GM06990 (cell line): ENCODE data around the gene SLC7A14.

Experiments used
- DNase-seq: peaks from one replicate; pipeline ENCODE4 v3.0.0-alpha.2; 2011; ENCODE audit not compliant: insufficient read length; ENCODE audit errors: extremely low read depth
- H3K27me3 ChIP-seq: replicated peaks from 2 replicates; pipeline ENCODE4 v1.6.0; 2011; ENCODE audit warnings: low read length; ENCODE audit not compliant: control insufficient read depth, insufficient read depth
- H3K36me3 ChIP-seq: 2 replicates; pipeline ENCODE4 v1.5.1; 2011; ENCODE audit warnings: low read length; ENCODE audit not compliant: control insufficient read depth, insufficient read depth
- H3K4me3 ChIP-seq: replicated peaks from 2 replicates; pipeline ENCODE4 v1.5.1; 2011; ENCODE audit warnings: low read depth, mild to moderate bottlenecking, control low read depth, low read length
- TF ChIP-seq, protein P1 (sequence below): IDR thresholded peaks from 2 replicates; pipeline ENCODE4 v1.5.1; 2011; ENCODE audit warnings: low read length, control low read depth, mild to moderate bottlenecking, inconsistent platforms; ENCODE audit not compliant: insufficient read depth, poor library complexity, severe bottlenecking

Gene SLC7A14

DNA sequence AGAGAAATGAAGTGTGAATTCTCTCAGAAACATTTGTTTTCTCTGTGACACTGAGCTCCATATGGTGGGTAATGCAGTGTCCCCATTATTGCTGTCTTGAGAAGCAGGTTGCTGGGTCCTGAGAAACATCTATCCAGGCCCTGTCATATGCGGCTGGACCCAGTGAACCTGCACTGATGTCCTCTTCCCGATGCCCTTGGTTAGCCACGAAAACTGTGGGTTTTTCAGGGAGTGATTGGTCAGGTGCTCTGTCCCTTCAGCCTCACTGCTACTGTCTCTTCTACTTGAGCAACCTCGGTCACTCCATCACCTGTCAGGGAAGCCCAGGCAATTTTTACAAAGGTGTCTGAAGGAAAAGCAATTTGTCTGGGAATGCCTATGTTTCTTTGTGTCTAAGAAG lies 77.0 kb downstream of the SLC7A14 start:
- no peak overlapping the region for H3K4me3 ChIP-seq
- H3K36me3 ChIP-seq = no peaks in the 10 kb centered on the region
- no peak for DNase-seq
- TF ChIP-seq, protein P1, sequence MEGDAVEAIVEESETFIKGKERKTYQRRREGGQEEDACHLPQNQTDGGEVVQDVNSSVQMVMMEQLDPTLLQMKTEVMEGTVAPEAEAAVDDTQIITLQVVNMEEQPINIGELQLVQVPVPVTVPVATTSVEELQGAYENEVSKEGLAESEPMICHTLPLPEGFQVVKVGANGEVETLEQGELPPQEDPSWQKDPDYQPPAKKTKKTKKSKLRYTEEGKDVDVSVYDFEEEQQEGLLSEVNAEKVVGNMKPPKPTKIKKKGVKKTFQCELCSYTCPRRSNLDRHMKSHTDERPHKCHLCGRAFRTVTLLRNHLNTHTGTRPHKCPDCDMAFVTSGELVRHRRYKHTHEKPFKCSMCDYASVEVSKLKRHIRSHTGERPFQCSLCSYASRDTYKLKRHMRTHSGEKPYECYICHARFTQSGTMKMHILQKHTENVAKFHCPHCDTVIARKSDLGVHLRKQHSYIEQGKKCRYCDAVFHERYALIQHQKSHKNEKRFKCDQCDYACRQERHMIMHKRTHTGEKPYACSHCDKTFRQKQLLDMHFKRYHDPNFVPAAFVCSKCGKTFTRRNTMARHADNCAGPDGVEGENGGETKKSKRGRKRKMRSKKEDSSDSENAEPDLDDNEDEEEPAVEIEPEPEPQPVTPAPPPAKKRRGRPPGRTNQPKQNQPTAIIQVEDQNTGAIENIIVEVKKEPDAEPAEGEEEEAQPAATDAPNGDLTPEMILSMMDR = no peak
- H3K27me3 ChIP-seq = peaks cover 2% of the 10 kb centered on the region

DNA sequence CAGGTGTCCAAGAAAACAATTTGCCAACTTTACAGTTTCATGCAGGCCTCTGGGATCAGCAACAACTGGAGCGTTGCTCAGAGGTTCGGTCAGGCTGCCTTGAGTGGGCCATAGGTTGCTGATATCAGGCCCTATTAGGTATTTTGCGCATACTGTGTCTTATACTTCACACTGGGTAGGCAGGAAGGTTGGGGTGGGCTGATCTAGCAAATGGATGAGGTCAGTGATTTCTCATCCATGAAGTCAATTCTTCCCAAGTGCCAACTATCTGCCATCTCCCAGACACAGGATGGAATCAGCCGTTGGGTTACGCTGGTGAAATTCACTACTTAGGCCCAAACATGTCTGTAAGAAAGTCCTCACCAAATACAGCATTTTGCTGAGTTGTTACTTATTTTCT lies 77.6 kb downstream of the SLC7A14 start:
- no peak for DNase-seq
- no peaks in the 10 kb centered on the region; the same call in 1 of the 2 replicates for H3K27me3 ChIP-seq
- TF ChIP-seq, protein P1 = no peak
- no peak overlapping the region for H3K4me3 ChIP-seq
- no peaks in the 10 kb centered on the region for H3K36me3 ChIP-seq

DNA sequence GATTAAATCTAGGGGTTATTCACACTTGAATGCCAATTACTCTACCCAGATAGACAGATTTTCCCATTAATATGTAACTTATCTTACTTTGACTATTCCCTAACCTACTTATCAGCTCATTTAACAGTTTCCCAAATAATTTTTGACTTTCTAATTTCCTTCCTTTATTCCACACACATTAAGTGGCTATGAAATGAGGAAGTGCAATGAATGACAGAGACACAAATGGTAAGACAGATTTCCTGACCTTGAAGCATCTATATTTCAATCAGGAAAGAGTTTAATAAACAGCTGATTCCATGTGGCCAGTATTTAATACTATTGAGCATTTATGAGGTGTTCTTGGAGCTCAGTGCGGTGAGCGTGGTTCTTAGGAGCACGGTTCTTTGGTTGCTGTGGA lies 78.8 kb downstream of the SLC7A14 start:
- TF ChIP-seq, protein P1 = no peak

DNA sequence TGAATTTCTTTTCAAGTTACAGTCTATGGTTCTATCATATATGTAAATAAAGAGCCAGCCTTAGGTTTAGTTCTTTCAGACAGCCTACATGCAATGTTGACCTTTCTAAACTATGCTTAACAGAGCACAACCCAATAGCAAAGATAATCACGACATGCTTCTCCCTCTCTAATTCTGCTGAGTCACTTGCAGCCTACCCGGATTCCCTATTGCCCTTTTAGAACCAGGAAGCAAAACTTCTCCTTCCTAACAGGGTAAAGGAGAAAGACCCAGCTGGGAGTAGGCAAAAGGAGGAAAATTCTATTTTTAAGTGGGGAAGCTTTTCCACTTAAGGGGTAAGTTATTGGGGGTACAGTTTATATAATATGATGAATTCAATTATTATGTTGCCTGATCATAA lies 79.3 kb downstream of the SLC7A14 start:
- TF ChIP-seq, protein P1 = no peak
- Histone ChIP-seq H3K27me3 (no peaks in the 10 kb centered on the region; the same call in 1 of the 2 replicates), H3K4me3 (no peak overlapping the region), H3K36me3 (no peaks in the 10 kb centered on the region)
- no peak for DNase-seq

More for the DNA sequence above, 78.8 kb downstream of the SLC7A14 start:
- Histone ChIP-seq H3K27me3 (no peaks in the 10 kb centered on the region; the same call in 1 of the 2 replicates), H3K36me3 (no peaks in the 10 kb centered on the region), H3K4me3 (no peak overlapping the region)
- no peak for DNase-seq

DNA sequence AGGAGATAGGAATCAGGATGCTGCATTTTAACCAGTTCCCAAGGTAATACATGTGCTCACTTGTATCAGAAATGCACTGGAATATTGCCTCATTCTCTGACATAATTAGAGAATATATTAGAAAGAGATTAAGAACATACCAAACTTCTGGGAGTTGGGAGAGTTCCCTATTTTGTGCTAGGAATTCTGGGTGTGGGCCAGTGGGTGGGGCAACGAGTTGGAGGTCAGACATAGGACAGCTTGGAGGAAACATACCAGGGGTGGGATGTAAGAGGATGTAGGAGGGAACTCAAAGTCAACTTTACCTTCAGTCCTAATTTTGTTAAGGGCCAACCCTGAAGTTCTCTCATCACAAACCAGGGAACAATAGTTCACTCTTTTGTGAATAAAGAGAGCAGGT lies 83.6 kb downstream of the SLC7A14 start:
- Histone ChIP-seq H3K4me3 (no peak overlapping the region), H3K36me3 (no peaks in the 10 kb centered on the region), H3K27me3 (no peaks in the 10 kb centered on the region; the same call in 1 of the 2 replicates)
- TF ChIP-seq, protein P1 = no peak
- no peak for DNase-seq

DNA sequence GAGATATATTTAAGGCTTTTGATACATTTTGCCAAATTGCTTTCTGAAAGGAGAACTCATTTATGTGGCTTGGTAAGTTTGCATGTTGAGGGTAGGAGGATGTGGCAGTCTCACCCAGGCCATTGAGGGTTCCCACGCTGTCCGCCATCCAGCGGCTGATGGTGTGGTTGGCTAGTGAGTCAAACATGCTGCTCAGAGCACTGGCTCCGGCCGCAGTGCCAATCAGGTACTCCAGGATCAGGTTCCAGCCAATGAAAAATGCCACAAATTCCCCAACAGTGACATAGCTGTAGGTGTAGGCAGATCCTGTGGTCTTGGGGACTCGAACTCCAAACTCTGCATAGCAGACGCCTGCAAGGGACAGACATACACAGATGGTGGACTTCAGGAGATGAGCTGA lies 84.9 kb downstream of the SLC7A14 start:
- no peak overlapping the region for H3K4me3 ChIP-seq
- no peaks in the 10 kb centered on the region; the same call in 1 of the 2 replicates for H3K27me3 ChIP-seq
- TF ChIP-seq, protein P1 = no peak
- no peaks in the 10 kb centered on the region for H3K36me3 ChIP-seq
- DNase-seq = no peak
